Measurements from ENCODE around the gene TLN1.

Gene TLN1

DNA sequence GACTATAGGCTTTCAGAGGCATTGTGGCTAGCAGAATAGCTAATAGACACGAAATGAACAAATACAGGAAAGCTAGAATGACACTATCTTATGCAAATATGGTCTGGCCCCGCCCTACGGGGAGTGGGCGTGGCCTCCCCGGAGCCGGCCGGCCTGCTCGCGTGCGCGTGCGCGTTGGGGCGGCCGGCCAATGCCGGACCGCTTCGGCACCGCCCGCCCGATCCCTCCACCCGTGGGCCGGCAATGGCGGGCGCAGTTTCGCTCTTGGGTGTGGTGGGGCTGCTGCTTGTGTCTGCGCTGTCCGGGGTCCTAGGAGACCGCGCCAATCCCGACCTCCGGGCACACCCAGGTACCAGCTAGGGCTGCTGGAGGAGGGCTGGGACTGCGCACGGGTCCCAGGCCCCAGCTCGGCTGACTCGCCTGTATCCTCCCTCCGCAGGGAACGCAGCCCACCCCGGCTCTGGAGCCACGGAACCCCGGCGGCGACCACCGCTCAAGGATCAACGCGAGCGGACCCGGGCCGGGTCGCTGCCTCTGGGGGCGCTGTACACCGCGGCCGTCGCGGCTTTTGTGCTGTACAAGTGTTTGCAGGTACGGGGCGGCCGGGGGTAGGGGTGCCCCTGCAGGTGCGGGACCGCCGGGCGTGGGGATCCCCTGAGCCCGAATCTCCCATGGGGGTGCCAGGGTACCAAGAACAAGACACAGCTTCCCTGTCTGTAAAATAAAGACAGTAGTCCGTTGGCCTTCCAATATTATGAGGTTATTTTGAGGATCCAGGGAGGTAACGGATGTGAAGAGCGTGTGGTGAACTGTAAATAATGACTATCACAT is 73.6 kb downstream of the TLN1 start, which contains the start of gene CCDC107:
Gene CCDC107, plus strand, starts transcription at position 156 of the 831 bp plus-strand sequence. Its CDS starts 88 bp downstream, at position 244.
- DNase-seq, result peak; percentile 98

DNA sequence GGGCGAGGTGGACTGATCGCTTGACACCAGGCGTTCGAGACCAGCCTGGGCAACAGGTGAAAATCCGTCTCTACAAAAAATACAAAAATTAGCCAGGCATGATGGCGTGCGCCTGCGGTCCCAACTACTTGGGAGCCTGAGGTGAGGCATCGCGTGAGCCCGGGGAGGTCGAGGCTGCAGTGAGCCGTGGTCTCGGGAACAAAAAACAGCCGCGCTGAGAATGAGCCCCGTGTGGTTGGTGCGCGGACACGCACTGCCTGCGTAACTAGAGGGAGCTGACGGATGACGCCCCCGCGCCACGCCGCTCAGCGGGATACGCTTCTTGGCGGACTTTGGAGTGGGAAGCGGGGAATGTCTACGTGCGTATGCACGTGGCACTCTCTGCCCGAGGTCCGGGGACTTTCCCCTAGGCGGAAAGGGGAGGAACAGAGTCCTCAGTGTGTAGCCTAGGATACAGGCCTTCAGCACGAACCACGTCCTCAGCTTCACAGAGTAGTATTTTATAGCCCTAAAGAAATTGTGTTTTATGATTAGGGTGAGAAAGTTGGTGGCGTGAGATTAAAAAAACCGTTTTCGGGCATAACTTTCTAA is 74.4 kb downstream of the TLN1 start, which contains the start of gene RMRP:
Gene RMRP, minus strand, starts transcription at position 474 of the 591 bp plus-strand sequence.
- peak; percentile 99 for DNase-seq

DNA sequence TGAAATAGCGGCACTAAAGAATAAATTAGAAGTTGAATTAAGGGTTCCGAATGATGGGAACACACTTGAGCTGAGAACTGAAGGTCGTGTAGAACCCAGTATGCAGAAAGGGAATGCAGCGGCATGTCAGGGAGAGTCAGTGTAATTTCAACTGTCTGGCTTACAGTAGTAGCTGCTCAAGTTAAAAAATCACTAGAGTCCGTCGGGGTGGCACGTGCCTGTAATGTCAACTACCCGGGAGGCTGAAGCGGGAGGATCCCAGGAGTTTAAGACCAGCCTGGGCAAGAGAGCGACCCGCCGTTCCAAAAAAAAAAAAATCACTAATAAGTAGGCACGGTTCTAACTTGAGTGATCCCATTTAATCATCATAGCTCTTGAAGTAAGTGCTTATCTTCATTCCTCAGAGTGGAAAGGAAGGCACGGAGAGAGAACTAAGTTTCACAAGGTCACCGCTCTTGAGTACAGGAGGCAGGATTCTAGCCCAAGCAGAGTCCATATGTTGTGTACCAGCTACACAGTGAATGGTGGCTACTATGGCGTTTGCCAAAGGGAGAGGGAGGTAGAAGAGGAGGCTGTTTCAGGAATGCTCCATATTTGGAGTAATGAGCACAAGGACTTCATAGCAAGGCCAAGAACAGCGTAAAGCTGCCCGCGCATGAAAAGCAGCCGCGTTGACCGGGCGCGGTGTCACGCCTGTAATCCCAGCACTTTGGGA is 75.0 kb downstream of the TLN1 start:
- DNase-seq, result no peak

DNA sequence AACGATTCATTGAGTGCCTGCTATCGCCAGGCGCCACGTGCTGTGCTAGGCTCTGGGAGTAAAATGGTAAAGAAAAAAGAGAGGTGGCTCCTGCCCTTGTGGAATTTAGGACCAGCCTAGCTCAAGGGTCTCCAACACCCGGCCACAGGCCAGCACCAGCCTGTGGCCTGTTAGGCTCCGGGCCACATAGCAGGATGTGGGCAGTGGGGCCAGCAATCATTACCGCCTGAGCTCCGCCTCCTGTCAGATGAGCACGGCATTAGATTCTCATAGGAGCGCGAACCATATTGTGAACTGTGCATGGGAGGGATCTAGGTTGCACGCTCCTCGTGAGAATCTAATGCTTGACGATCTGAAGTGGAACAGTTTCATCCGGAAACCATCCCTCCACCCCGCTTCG is 75.6 kb downstream of the TLN1 start:
- peak; percentile 31 for DNase-seq

DNA sequence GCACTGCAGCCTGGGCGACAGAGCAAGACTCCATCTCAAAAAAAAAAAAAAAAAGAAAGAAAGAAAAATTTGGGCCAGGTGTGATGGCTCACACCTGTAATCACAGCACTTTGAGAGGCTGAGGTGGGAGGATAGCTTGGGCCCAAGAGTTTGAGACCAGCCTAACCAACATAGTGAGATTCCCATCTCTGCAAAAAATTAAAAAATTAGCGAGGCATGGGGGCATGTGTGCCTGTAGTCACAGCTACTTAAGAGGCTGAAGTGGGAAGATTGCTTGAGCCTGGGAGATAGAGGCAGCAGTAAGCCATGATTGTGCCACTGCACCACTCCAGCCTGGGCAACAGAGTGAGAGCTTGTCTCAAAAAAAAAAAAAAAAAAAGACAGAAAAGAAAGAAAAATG is 78.4 kb downstream of the TLN1 start:
- DNase-seq, result no peak

DNA sequence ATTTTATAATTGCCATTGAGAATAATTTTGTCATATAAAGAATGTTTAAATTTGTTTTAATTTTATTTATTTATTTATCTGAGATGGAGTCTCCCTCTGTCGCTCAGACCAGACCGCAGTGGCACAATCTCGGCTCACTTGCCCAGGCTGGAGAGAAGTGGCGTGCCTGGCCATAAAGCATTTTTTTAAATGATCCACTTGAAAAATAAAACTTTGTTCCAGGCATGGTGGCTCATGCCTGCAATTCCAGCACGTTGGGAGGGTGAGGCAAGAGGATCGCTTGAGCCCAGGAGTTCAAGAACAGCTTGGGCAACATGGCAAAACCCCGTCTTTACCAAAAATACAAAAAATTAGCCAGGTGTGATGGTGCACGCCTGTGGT is 79.2 kb downstream of the TLN1 start:
- no peak for DNase-seq

DNA sequence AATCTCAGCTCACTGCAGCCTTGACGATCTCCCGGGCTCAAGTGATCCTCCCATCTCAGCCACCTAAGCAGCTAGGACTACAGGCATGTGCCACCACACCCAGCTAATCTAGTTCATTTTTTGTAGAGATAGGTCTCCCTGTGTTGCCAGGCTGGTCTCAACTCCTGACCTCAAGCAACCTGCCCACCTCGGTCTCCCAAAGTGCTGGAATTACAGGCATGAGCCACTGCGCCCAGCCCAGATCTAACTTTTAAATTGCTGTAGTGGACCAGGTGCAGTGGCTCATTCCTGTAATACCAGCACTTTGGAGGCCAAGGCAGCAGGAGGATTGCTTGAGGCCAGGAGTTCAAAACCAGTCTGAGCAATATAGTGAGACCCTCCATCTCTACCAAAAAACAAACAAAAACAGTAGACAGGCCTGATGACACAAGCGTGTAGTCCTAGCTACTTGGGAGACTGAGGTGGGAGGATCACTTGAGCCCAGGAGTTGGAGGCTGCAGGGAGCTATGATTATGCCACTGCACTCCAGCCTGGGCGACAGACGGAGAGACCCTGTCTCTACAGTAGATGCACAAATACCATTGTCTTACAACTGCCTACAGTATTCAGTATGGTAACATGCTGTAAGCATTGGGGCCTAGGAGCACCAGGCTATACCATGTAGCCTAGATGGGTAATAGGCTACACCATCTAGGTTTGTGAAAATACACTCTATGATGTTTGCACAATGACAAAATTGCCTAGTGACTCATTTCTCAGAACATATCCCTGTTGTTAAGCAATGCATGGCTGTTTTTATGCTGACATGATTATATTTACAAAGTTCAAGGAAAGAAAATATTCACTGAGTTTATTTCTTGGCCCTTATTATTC is 79.8 kb downstream of the TLN1 start:
- no peak for DNase-seq

DNA sequence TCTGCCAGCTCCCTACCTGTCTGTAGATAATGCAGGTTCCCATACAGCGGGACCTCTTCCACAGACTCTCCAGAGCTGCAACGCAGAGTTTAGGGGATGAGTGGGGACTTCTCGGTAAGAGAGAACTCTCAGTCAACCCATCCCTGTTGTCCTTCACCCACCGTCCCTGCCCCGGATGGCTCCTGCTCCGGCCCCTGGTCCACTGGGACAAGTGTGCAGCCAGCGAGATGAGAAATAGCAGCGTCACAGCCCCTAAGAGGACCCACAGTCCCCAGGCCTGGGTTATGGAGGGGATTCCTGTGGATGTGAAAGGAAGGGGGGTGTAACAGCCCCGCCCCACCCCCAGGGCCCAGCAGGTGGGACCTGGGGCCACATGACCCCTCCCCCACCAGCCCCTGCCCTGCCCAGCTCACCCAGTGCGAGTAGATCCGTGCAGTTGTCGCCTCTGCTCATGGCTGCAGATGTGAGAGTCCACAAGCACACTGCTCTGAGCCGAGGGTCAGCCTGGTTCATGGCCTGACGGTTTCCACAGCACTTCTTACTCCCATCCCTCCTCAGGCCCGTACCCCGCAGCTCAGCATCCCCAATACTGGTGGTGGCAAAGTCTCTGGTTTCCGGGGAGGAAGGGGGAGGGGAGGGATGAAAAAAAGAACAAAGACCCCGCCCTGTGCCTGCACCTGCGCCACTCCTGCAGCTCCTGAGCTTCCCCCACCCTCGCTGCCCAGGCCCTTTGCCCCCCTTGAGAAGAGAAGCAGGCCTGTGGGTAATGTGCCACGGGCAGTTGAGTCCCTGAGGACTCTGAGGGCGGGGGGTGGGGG is 81.4 kb downstream of the TLN1 start, which contains the start of gene SIT1:
Gene SIT1, minus strand, starts transcription at position 591 of the 818 bp plus-strand sequence. Its CDS starts 78 bp downstream, at position 513.
- peak; percentile 28 for DNase-seq

DNA sequence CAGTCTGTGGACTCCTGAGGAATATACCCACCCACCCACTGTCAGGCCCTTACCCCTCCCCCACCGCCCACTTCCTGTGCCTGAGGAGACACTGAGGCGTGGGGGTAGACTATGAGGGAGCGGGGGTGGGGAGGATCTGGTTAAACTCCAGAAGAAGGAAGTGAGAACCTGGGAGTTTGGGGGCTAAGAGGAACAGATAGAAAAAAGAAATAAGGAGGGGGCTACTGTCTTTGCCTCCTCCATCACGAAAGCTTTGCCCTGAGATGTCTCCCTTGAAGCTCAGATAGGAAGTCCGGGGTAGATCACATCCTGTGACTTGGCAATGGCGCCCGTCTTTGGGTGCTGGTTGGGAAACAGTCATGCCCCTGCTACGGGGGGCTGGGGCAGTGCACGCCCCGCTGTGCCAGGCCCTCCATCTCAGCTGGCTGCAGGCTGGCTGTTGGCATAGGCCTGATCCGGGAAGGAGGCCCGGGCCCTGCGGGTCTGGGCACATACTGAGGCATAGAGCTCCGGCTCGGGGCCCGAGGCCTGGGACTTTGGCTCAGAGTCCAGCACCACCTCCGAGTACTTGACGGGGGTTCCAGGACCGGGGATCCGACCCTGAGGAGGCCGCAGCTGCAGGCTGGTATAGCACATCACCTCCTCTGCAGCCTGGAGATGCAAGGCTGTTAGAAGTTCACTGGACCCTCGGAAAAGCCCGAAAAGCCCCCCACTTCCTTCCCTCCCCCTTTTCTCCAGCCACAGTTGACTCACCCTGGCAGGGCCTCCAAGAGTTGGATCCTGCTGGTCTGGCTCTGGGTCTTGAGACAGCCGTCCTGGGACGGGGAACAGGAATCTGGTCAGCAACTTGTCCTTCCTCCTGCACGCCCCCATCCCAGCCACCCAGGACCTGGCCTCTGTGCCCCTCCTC is 82.3 kb downstream of the TLN1 start:
- no peak for DNase-seq

Measured in eye (tissue), 1 donor.